GM23248 (cell line): ENCODE measurements around the gene MPP1. TPM values are rescaled to one million over a fixed set of nuclear protein-coding genes. Genes with fewer than 3 reads are reported as not detected.

ENCODE experiments used
- DNase-seq: peaks from one replicate; pipeline ENCODE4 v3.0.0-alpha.2; 2015
- H2AFZ ChIP-seq: fragments of 200-600 bp; sonication (generic); 2 replicates; pipeline ENCODE4 v1.6.1; 2016; ENCODE audit warnings: antibody characterized with exemption
- H3F3A ChIP-seq: fragments of 200-600 bp; sonication (generic); 2 replicates; pipeline ENCODE4 v1.6.1; 2016; ENCODE audit warnings: mild to moderate bottlenecking, antibody characterized with exemption, mixed run types; ENCODE audit not compliant: insufficient read depth
- H3K27ac ChIP-seq: fragments of 200-600 bp; sonication (generic); 2 replicates; pipeline ENCODE4 v1.5.1; 2016; ENCODE audit warnings: mild to moderate bottlenecking
- H3K27me3 ChIP-seq: fragments of 200-600 bp; sonication (generic); replicated peaks from 2 replicates; pipeline ENCODE4 v1.6.1; 2016; ENCODE audit warnings: mild to moderate bottlenecking; ENCODE audit not compliant: insufficient read depth
- H3K36me3 ChIP-seq: fragments of 200-600 bp; sonication (generic); 2 replicates; pipeline ENCODE4 v1.6.1; 2016; ENCODE audit warnings: low read depth, mild to moderate bottlenecking
- H3K4me1 ChIP-seq: fragments of 200-600 bp; sonication (generic); 2 replicates; pipeline ENCODE4 v1.6.1; 2016; ENCODE audit warnings: mild to moderate bottlenecking; ENCODE audit not compliant: insufficient read depth
- H3K4me2 ChIP-seq: fragments of 200-600 bp; sonication (generic); one replicate; pipeline ENCODE4 v1.6.1; 2016; ENCODE audit warnings: mild to moderate bottlenecking; ENCODE audit not compliant: unreplicated experiment
- H3K4me3 ChIP-seq: fragments of 200-600 bp; sonication (generic); 2 replicates; pipeline ENCODE4 v1.5.1; 2016; ENCODE audit warnings: mild to moderate bottlenecking
- H3K79me2 ChIP-seq: fragments of 200-600 bp; sonication (generic); 2 replicates; pipeline ENCODE4 v1.6.1; 2016; ENCODE audit warnings: mild to moderate bottlenecking; ENCODE audit not compliant: insufficient read depth
- H3K9ac ChIP-seq: fragments of 200-600 bp; sonication (generic); 2 replicates; pipeline ENCODE4 v1.6.1; 2016; ENCODE audit warnings: mild to moderate bottlenecking
- H3K9me2 ChIP-seq: fragments of 200-600 bp; sonication (generic); 2 replicates; pipeline ENCODE4 v1.6.1; 2016; ENCODE audit warnings: mixed run types, mild to moderate bottlenecking, moderate library complexity; ENCODE audit not compliant: insufficient read depth
- H3K9me3 ChIP-seq: fragments of 200-600 bp; sonication (generic); one replicate; pipeline ENCODE4 v1.6.1; 2017; ENCODE audit warnings: low read depth
- H4K20me1 ChIP-seq: fragments of 200-600 bp; sonication (generic); 2 replicates; pipeline ENCODE4 v1.6.0; 2016; ENCODE audit not compliant: insufficient read depth
- EZH2 ChIP-seq: fragments of 200-600 bp; sonication (generic); IDR thresholded peaks from 2 replicates; pipeline ENCODE4 v1.6.1; 2018; ENCODE audit warnings: antibody characterized with exemption, mild to moderate bottlenecking; ENCODE audit not compliant: insufficient read depth, poor library complexity, severe bottlenecking
- EZH2phosphoT487 ChIP-seq: fragments of 200-600 bp; sonication (generic); IDR thresholded peaks from 2 replicates; pipeline ENCODE4 v1.6.1; 2018; ENCODE audit warnings: antibody characterized with exemption, moderate library complexity, mild to moderate bottlenecking, low read depth; ENCODE audit not compliant: insufficient read depth
- WGBS, 2 experiments: methylation state at CpG; one replicate each; pipeline ENCODE4 v1.1.6; 2015 to 2017; ENCODE audit warnings: low lambda C conversion rate in 2 of 2, low coverage in 1 of 2; ENCODE audit errors: missing lambda C conversion rate in 2 of 2; 5-methylcytosine and 5-hydroxymethylcytosine counted together
- in situ Hi-C: fragments of 300-500 bp; cut with MboI; formaldehyde crosslinking; loops from 2 replicates; pipeline ENCODE4 v1.15.0; 2020
- polyA plus RNA-seq: library from polyadenylated mRNA; unstranded; fragments of >200 nt; fragmentation: Nextera tagmentation; extraction: Ambion mirVana; gene quantifications from 2 replicates; pipeline ENCODE4 v1.2.1, GENCODE V29; 2016
- total RNA-seq: library from RNA; depleted of rRNA; stranded (reverse); fragments of >200 nt; shearing (Covaris generic); gene quantifications from 2 replicates; pipeline ENCODE4 v1.2.3, GENCODE V29; 2014

MPP1 gene
- total and polyA plus RNA-seq, 2 experiments from 2014 or later: 16.6 to 22.7 TPM

DNA sequence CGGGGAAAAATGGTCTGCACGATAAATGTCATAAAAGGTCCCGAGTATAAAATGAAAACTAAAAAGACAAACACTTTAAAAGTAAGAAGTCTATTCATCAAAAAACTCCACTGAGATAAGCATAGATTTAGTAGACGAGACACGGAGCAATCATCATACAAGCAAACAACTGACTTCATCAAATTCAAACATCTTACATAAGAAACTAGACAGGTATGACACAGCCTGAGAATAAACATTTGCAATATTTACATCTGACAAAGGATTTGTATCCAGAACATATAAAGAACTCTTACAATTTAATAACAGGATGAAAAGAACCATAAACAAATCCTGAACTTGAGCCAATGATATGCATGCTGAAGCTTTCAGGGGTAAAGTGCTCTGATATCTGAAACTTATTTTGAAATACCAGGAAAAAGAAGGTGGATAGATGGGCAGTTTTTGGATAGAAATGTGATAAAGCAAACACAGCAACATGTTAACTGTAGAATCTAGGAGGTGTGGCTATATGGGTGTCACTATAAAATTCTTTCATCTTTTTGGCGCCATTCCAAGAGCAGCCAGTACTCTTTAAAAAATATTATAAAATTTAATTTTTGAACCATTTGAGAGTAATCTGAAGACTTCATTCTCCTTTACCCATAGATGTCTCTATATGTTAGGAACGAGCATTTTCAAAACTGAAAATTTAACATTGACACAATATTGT is 12.0 kb downstream of the MPP1 start:
- no peaks in the 10 kb centered on the region for H3F3A ChIP-seq
- TF ChIP-seq EZH2: no peak
- no peak for TF ChIP-seq EZH2phosphoT487
- no peaks in the 10 kb centered on the region for H4K20me1 ChIP-seq
- no peaks in the 10 kb centered on the region for H3K79me2 ChIP-seq
- H3K9ac ChIP-seq: no peak overlapping the region
- H2AFZ ChIP-seq: no peak overlapping the region
- H3K9me2 ChIP-seq: no peaks in the 10 kb centered on the region
- no peak for DNase-seq
- no peaks in the 10 kb centered on the region for H3K27me3 ChIP-seq
- H3K4me2 ChIP-seq: no peak overlapping the region
- no peaks in the 10 kb centered on the region for H3K4me1 ChIP-seq
- H3K36me3 ChIP-seq: no peaks in the 10 kb centered on the region
- 93 to 95% methylated on average over 7 of the region's 7 CpGs for WGBS, 2 experiments
- H3K9me3 ChIP-seq: no peaks in the 10 kb centered on the region
- no peak overlapping the region for H3K4me3 ChIP-seq
- H3K27ac ChIP-seq: no peak overlapping the region
- in situ Hi-C loops: no loop called here

DNA sequence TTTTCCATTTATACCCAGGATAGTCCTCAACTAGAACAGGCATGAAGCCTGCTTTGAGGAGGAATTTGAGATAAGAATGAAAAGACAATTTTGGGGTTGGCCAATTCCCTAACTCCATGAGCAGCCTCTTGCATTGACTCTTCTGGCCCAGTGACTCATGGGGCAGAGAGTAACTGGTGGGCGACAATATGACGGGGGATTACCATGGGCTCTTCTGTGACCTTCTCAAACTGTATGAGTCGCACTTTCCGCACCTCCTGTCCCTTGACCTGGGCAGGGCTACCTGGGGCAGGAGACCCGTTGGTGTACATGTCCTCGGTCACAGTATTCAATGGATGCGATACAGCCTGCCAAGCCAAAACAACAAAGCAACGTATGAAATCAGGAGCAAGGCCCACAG is 13.3 kb downstream of the MPP1 start:
- Histone ChIP-seq H3K4me2 (no peak overlapping the region), H2AFZ (no peak overlapping the region), H3K27me3 (no peaks in the 10 kb centered on the region), H3K27ac (no peak overlapping the region), H3K9me3 (no peaks in the 10 kb centered on the region), H4K20me1 (no peaks in the 10 kb centered on the region), H3K4me1 (no peaks in the 10 kb centered on the region), H3K36me3 (no peaks in the 10 kb centered on the region), H3F3A (no peaks in the 10 kb centered on the region), H3K79me2 (no peaks in the 10 kb centered on the region), H3K9ac (no peak overlapping the region), H3K9me2 (no peaks in the 10 kb centered on the region), H3K4me3 (no peak overlapping the region)
- TF ChIP-seq EZH2phosphoT487: no peak
- TF ChIP-seq EZH2: no peak
- WGBS, 2 experiments: 98% methylated on average over 8 of the region's 8 CpGs; no CpG with 5 or more reads in 1 of the 2 experiments
- no peak for DNase-seq
- in situ Hi-C loops: no loop called here

GRCh38 chrX:154791467-154791866 is 13.8 kb downstream of the MPP1 start:
- Histone ChIP-seq H3K9me3 (no peaks in the 10 kb centered on the region), H3K79me2 (no peaks in the 10 kb centered on the region), H3K4me2 (no peak overlapping the region), H3K9me2 (no peaks in the 10 kb centered on the region), H3K4me3 (no peak overlapping the region), H3K27me3 (no peaks in the 10 kb centered on the region), H3K9ac (no peak overlapping the region), H3K36me3 (no peaks in the 10 kb centered on the region), H3F3A (no peaks in the 10 kb centered on the region), H3K4me1 (no peaks in the 10 kb centered on the region), H3K27ac (no peak overlapping the region), H2AFZ (no peak overlapping the region), H4K20me1 (no peaks in the 10 kb centered on the region)
- 70 to 75% methylated on average over 4 of the region's 4 CpGs for WGBS, 2 experiments
- in situ Hi-C loops: no loop called here
- no peak for DNase-seq
- TF ChIP-seq EZH2phosphoT487: no peak
- TF ChIP-seq EZH2: no peak

DNA sequence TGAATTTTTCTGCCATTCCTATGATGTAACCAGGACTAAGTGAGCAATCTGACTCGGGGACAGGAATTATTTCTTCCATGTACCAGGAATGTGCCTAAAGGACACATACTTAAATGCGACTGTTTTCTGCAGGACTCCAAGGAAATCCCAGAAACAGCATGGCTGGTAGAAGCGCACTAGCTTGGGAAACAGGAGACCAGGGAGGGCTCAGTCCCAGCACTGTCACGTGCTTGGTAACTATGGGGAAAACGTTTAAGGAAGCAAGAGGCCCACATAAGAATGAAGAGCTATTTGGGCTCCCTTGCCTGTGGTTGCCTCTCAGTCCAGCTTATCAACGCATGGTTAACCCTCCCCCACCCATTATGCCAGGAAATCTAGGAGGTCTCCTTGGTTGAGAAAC is 19.6 kb downstream of the MPP1 start:
- Histone ChIP-seq H3K9me2 (no peaks in the 10 kb centered on the region), H3K27ac (no peak overlapping the region), H3K4me2 (no peak overlapping the region), H3K36me3 (no peaks in the 10 kb centered on the region), H3K4me1 (peaks cover 13% of the 10 kb centered on the region), H3K4me3 (no peak overlapping the region), H3K9ac (no peak overlapping the region), H3K79me2 (no peaks in the 10 kb centered on the region), H3K9me3 (no peaks in the 10 kb centered on the region), H3K27me3 (no peaks in the 10 kb centered on the region), H4K20me1 (no peaks in the 10 kb centered on the region), H2AFZ (no peak overlapping the region), H3F3A (0 out of 2 replicates have a peak, but pooled peaks cover 10% of the 10 kb centered on the region)
- in situ Hi-C loops: no loop called here
- no peak for TF ChIP-seq EZH2phosphoT487
- TF ChIP-seq EZH2: no peak
- 82 to 89% methylated on average over 6 of the region's 6 CpGs for WGBS, 2 experiments
- DNase-seq: no peak
